HEK293 (cell line): ENCODE data around the gene AFG3L2.

Experiments
- CTCF ChIA-PET: fragments of 350-600 bp; formaldehyde crosslinking; extraction: SDS; loops from one replicate; lab custom pipeline; 2021; ENCODE audit warnings: antibody characterized with exemption; lab: Yijun Ruan, JAX
- POLR2A ChIA-PET: fragments of 300-600 bp; formaldehyde crosslinking; extraction: SDS; loops from one replicate; lab custom pipeline; 2020; ENCODE audit warnings: antibody characterized with exemption, inconsistent platforms; lab: Yijun Ruan, JAX
- H3K27ac ChIP-seq: fragments of 200-500 bp; sonication (Bioruptor generic); 2 replicates; pipeline ENCODE4 v1.5.1; 2014; ENCODE audit warnings: low read depth, low read length, control low read depth, inconsistent platforms; ENCODE audit errors: extremely low read depth
- H3K36me3 ChIP-seq, 2 experiments: fragments of 200-500 bp in 1 of 2; sonication (Bioruptor generic) in 1 of 2; 1 replicate in 1 of 2; 2 replicates in 1 of 2; pipeline ENCODE4 v1.5.1; 2014 to 2017; ENCODE audit warnings: inconsistent platforms in 2 of 2, low read length in 2 of 2; ENCODE audit not compliant: control insufficient read depth in 2 of 2, insufficient read depth in 1 of 2
- H3K4me1 ChIP-seq: fragments of 200-500 bp; sonication (Bioruptor generic); 2 replicates; pipeline ENCODE4 v1.5.1; 2014; ENCODE audit warnings: mild to moderate bottlenecking, low read length, inconsistent platforms; ENCODE audit not compliant: control insufficient read depth, insufficient read depth
- H3K4me3 ChIP-seq: 2 replicates; pipeline ENCODE4 v1.5.1; 2011; ENCODE audit warnings: low read depth, mild to moderate bottlenecking, control low read depth, low read length, moderate library complexity
- H3K9me3 ChIP-seq: fragments of 200-500 bp; sonication (Bioruptor generic); 2 replicates; pipeline ENCODE4 v1.5.1; 2014; ENCODE audit warnings: low read depth, low read length, inconsistent platforms; ENCODE audit not compliant: control insufficient read depth, insufficient read depth
- ELK4 ChIP-seq: IDR thresholded peaks from 2 replicates; pipeline ENCODE4 v1.6.1; 2011; ENCODE audit warnings: mild to moderate bottlenecking, low read depth, low read length, borderline replicate concordance
- IKZF3 ChIP-seq: fragments of 450-650 bp; IDR thresholded peaks from 2 replicates; pipeline ENCODE4 v1.5.0; 2018; ENCODE audit warnings: missing biosample characterization, mild to moderate bottlenecking, missing genetic modification characterization, moderate library complexity
- KLF10 ChIP-seq: fragments of 450-650 bp; IDR thresholded peaks from 2 replicates; pipeline ENCODE4 v1.5.1; 2018; ENCODE audit warnings: missing biosample characterization, mild to moderate bottlenecking, missing genetic modification characterization
- PRDM10 ChIP-seq: fragments of 450-650 bp; formaldehyde crosslinking; IDR thresholded peaks from 2 replicates; pipeline ENCODE4 v1.5.1; 2016; ENCODE audit warnings: missing biosample characterization, missing genetic modification characterization
- PRDM4 ChIP-seq: fragments of 450-650 bp; formaldehyde crosslinking; IDR thresholded peaks from 2 replicates; pipeline ENCODE4 v1.5.1; 2017; ENCODE audit warnings: missing biosample characterization, missing genetic modification characterization
- TCF7L2 ChIP-seq: IDR thresholded peaks from 2 replicates; pipeline ENCODE4 v1.6.1; 2011; ENCODE audit warnings: low read depth, mild to moderate bottlenecking, inconsistent platforms, low read length, moderate library complexity, borderline replicate concordance
- ZBTB17 ChIP-seq: fragments of 450-650 bp; formaldehyde crosslinking; IDR thresholded peaks from 2 replicates; pipeline ENCODE4 v1.5.1; 2016; ENCODE audit warnings: missing biosample characterization, missing genetic modification characterization
- ZBTB6 ChIP-seq: fragments of 450-650 bp; formaldehyde crosslinking; IDR thresholded peaks from 2 replicates; pipeline ENCODE4 v1.5.1; 2017; ENCODE audit warnings: missing biosample characterization, missing genetic modification characterization
- ZNF16 ChIP-seq: fragments of 450-650 bp; formaldehyde crosslinking; IDR thresholded peaks from 2 replicates; pipeline ENCODE4 v1.5.1; 2016; ENCODE audit warnings: low read depth, missing biosample characterization, missing genetic modification characterization
- ZNF274 ChIP-seq, 2 experiments: fragments of 200-500 bp in 1 of 2; fragments of 450-650 bp in 1 of 2; sonication (Bioruptor generic) in 1 of 2; formaldehyde crosslinking in 1 of 2; IDR thresholded peaks; 2 replicates each; pipeline versions ENCODE4 v1.5.1 to v1.6.1; 2014 to 2016; ENCODE audit warnings: borderline replicate concordance in 1 of 2, inconsistent platforms in 1 of 2, low read length in 1 of 2, missing biosample characterization in 1 of 2, missing genetic modification characterization in 1 of 2
- ZNF280D ChIP-seq: fragments of 450-650 bp; formaldehyde crosslinking; IDR thresholded peaks from 2 replicates; pipeline ENCODE4 v1.5.1; 2016; ENCODE audit warnings: missing biosample characterization, missing genetic modification characterization
- ZNF514 ChIP-seq: fragments of 450-650 bp; formaldehyde crosslinking; IDR thresholded peaks from 2 replicates; pipeline ENCODE4 v1.5.1; 2016; ENCODE audit warnings: missing biosample characterization, missing genetic modification characterization
- ZNF558 ChIP-seq: fragments of 450-650 bp; formaldehyde crosslinking; IDR thresholded peaks from 2 replicates; pipeline ENCODE4 v1.5.1; 2016; ENCODE audit warnings: missing biosample characterization, missing genetic modification characterization
- ZNF560 ChIP-seq: fragments of 450-650 bp; formaldehyde crosslinking; IDR thresholded peaks from 2 replicates; pipeline ENCODE4 v1.5.1; 2017; ENCODE audit warnings: missing biosample characterization, missing genetic modification characterization, borderline replicate concordance
- ZNF571 ChIP-seq: fragments of 450-650 bp; formaldehyde crosslinking; IDR thresholded peaks from 2 replicates; pipeline ENCODE4 v1.5.0; 2017; ENCODE audit warnings: missing biosample characterization, missing genetic modification characterization
- ZNF580 ChIP-seq: fragments of 450-650 bp; formaldehyde crosslinking; IDR thresholded peaks from 2 replicates; pipeline ENCODE4 v1.5.1; 2016; ENCODE audit warnings: missing biosample characterization, missing genetic modification characterization
- ZNF596 ChIP-seq: fragments of 450-650 bp; IDR thresholded peaks from 2 replicates; pipeline ENCODE4 v1.5.0; 2018; ENCODE audit warnings: missing biosample characterization, mild to moderate bottlenecking, missing genetic modification characterization, moderate library complexity
- ZNF645 ChIP-seq: fragments of 450-650 bp; formaldehyde crosslinking; IDR thresholded peaks from 2 replicates; pipeline ENCODE4; 2016; ENCODE audit warnings: missing biosample characterization, missing genetic modification characterization
- ZNF658 ChIP-seq: fragments of 450-650 bp; formaldehyde crosslinking; IDR thresholded peaks from 2 replicates; pipeline ENCODE4; 2016; ENCODE audit warnings: missing biosample characterization, missing genetic modification characterization
- ZNF747 ChIP-seq: fragments of 450-650 bp; formaldehyde crosslinking; IDR thresholded peaks from 2 replicates; pipeline ENCODE4 v1.5.1; 2016; ENCODE audit warnings: missing biosample characterization, missing genetic modification characterization
- ZSCAN30 ChIP-seq: fragments of 450-650 bp; IDR thresholded peaks from 2 replicates; pipeline ENCODE4 v1.5.1; 2018; ENCODE audit warnings: missing biosample characterization, mild to moderate bottlenecking, missing genetic modification characterization, moderate library complexity

Gene AFG3L2

GRCh38 chr18:12321333-12321732, 55.7 kb downstream of the AFG3L2 start:
- H3K27ac ChIP-seq: no peak overlapping the region
- POLR2A ChIA-PET: interaction anchor here (0.5 to 2.4 kb wide), 3 partner anchors 11 to 56 kb away, joined by 3 to 9 read pairs (median 3); partner anchors contain the start of gene AFG3L2
- TF ChIP-seq ZNF280D (no peak), ZBTB17 (tag by site-specific recombination) (peak; percentile 39; the same call in 1 of the 2 replicates), ZNF658 (tag by site-specific recombination) (no peak), ZNF16 (tag by site-specific recombination) (no peak), ZNF560 (no peak), ZBTB6 (tag by site-specific recombination) (no peak), TCF7L2 (no peak), ZNF645 (tag by site-specific recombination) (no peak), PRDM10 (tag by site-specific recombination) (peak; percentile 38; the same call in 1 of the 2 replicates), PRDM4 (tag by site-specific recombination) (peak; percentile 21; the same call in 1 of the 2 replicates), ZSCAN30 (tag by site-specific recombination) (no peak), ZNF580 (tag by site-specific recombination) (no peak), ZNF747 (tag by site-specific recombination) (no peak), ZNF274 (IDR thresholded peaks at IDR 0.05; ENCODE audit: low read length) (no peak), ZNF274 (tag by site-specific recombination; IDR thresholded peaks at IDR 0.05; ENCODE audit: borderline replicate concordance) (no peak), ZNF571 (tag by site-specific recombination) (no peak), ELK4 (no peak), ZNF596 (no peak), IKZF3 (tag by site-specific recombination) (no peak), KLF10 (tag by site-specific recombination) (no peak), ZNF514 (no peak), ZNF558 (no peak)
- CTCF ChIA-PET: interaction anchor here (0.7 to 1.3 kb wide), 2 partner anchors 13 to 49 kb away, joined by 3 to 6 read pairs; no protein-coding TSS in a partner anchor
- H3K4me1 ChIP-seq: 0 out of 2 replicates have a peak, but pooled peaks cover 2% of the 10 kb centered on the region
- H3K9me3 ChIP-seq: no peaks in the 10 kb centered on the region
- peaks cover 36 to 62% of the 10 kb centered on the region in 2 experiments for H3K36me3 ChIP-seq
- H3K4me3 ChIP-seq: no peak overlapping the region
